Activated CD4-positive, alpha-beta T cell treated with anti-CD3 and anti-CD28 coated beads, Interleukin-2, Interleukin-6, amounts not matched to agents 100 ng/mL and 50 ng/mL, durations not matched to agents 16 hours and 8 hours (primary cell): Measurements from ENCODE around the gene AQP5.
A peak's percentile ranks its signal among the peaks of the same experiment; 100 is the strongest.
"Not testable (repeated sequence)": the region's sequence is repeated elsewhere in the genome, so short reads cannot be mapped to it uniquely, and the experiment has no call there.

Experiments
- DNase-seq: peaks from one replicate; pipeline ENCODE4 v3.0.0-alpha.2; 2020

Gene AQP5

DNA sequence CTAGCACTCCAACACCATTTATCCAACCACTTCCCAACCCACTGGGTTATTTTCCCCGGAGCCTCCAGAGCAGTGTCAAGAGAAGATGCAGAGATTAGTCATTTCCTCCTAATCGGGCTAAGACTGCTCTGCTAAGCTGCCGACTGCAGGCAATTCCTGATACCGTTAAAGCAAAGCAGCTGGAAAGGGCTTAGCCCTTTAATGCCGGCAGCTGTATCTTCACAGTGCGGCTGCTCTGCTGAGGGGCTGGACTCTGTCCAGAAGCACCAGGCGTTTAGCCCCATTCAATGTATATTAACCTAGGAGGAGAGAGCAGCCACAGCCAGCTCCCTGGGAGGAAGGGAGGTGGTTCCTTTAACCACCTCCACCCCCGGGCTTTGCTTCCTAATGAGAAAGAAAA, 22.2 kb downstream of the AQP5 start:
- no peak for DNase-seq

DNA sequence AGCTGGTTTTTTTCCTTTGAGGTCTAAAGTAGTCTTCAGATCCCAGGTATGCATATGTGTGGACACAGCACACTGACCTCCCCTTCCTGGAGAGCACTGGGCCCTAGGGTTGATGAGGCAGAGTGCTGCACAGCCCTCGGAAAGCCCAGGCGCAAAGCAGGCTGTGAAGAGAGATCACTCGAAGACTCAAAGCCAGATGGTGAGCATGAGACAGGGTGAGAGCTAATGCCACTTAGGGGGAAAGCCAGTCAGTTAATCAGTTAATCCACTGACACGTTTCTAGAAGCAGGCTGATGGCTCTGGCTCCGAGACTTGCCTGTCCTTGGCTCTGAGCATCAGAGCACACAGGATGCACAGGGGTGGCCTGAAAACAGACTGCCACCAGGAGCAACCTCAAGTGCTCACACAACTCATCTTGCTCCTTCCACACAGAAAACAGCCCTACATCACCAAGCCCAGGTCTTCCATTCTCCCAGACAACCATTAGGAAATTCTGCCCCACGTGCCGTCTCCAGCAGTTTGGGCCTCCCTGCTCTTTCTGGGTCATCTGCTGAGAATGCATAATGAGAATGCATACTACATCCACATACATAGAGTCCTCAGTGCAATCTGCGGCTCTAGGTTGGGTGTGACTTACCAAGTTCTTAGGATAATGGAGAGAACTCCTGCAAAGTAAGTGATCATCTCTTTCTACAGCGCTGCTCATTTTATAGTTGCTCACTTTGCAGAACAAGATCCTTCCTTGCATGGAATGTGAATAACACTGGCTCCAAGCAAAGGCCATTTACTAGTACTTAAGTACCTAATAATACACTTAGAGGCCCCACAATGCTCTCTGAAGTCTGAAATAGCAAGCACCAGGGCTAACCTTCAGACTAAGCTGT, 23.0 kb downstream of the AQP5 start:
- no peak for DNase-seq

DNA sequence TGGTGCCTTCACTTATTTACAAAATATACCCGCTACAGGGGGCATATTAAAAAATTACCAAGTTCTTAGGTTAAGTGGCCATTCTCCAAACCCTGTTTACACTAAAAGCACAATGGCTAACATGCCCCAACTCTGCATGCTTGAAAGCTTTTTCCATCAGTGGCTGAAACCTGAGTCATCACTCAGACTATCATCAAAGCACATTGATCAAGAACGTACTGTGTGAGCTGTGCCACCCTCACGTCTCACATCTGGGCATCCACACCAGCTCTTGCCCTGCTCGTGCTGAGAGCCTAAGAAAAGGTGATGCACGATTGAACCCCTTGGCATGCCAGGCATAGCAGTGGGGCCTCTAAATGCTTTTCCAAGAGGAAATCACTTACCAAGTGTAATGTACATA, 24.3 kb downstream of the AQP5 start:
- DNase-seq: no peak

DNA sequence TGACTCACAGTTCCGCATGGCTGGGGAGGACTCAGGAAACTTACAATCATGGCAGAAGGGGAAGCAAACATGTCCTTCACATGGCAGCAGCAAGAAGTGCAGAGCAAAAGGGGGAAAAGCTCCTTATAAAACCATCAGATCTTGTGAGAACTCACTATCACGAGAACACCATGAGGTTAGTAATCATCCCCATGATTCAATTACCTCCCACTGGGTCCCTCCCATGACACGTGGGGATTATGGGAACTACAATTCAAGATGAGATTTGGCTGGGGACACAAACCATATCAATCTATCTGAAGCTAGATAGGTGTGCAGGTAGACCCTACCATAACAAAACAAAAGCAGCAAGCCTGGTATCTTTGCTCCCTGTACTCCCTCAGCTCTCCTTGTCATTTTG, 24.8 kb downstream of the AQP5 start:
- not testable (repeated sequence) for DNase-seq

DNA sequence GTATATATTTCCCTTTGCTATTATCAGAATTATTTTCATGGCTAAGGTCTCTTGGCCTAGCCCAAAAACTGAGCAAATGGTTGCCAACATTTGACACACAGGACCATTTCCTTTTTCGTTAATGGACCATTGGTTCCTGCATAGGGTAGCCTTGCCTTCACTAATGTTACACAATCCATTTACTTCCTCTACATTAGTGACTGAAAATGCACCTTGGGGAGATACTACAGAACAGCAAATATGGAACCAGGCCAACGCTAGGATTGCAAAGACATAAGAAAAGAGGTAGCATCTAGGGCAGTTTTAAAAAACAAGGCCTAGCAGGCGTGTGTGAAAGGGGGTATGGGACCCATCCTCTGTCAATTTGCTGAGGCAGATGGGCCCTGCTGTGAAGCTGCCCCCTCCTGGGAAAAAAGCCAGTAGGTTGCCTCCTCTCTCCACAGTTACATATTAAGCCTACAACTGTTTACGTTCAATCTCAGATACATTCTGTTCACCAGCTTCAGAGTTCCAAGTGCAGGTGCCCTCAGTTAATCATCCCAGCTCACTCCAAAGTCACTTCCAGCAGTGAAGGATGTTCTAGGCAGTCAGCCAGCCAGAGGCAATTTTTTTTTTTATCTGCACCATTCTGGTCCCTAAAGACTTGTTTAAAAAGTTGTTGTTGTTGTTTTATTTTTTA, 26.1 kb downstream of the AQP5 start:
- no peak for DNase-seq

DNA sequence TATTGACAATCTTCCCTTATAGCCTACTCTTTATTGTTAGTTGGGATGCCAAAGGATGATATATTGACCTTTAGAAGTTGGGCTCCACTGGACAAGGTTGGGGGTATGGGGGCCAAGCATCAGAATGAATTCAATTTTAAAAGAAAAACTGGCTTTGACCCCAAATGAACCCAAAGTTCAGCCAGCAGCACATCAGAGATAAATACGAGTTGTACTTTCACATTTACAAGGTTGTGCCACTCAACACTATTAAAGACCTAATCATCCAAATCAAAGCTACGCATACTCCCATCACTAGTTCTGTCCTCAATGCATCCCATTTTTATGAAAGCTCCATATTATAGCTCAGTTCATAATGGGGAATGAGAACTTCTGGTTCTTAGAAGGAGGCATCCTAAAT, 27.7 kb downstream of the AQP5 start:
- not testable (repeated sequence) for DNase-seq

GRCh38 chr12:49990273-49990672, 28.6 kb downstream of the AQP5 start:
- DNase-seq: no peak

GRCh38 chr12:49998453-49998852, 36.8 kb downstream of the AQP5 start:
- no peak for DNase-seq

- no peak for DNase-seq
These were observed 41.9 kb downstream of the AQP5 start for GRCh38 chr12:50003595-50003994.

DNA sequence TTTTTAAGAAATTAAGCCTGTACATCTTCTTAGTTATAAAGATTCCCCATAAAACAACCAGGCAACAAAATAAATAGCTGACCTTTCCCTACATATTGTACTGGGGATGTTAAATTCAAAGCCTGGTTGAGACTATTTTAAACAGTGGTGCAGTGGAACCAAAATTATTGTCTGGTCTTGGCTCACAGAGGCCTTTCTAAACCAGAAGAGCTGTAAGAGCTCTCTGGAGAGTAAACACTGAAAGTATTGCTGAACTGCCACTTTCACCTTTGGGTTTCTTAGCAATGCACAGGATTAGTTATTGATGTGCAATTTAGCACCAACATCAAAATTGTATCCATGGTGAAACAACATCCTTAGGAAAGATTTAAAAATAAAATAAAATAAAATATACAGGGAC, 43.0 kb downstream of the AQP5 start:
- DNase-seq: no peak

DNA sequence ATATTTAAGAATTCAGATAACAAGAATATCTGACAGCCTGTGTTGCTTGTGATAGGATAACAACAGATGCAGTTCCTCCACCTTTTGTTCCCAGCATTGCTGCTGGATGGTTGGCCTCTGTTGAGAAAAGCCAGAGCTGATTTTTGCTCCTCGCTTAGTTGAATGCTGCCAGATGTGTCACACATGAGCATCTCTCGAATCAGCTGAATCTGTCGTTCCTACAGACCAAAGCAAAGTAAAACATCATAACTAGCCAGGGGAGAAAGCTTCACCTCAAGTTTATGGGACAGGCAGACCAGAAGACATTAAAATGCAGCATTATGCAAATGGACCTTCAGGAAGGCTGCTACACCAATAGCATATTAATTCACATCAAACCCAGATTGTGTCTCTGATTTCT, 43.5 kb downstream of the AQP5 start:
- no peak for DNase-seq

- DNase-seq: no peak
These were observed 44.6 kb downstream of the AQP5 start for GRCh38 chr12:50006280-50006679.

- no peak for DNase-seq
These were observed 45.2 kb downstream of the AQP5 start for GRCh38 chr12:50006754-50007442.

DNA sequence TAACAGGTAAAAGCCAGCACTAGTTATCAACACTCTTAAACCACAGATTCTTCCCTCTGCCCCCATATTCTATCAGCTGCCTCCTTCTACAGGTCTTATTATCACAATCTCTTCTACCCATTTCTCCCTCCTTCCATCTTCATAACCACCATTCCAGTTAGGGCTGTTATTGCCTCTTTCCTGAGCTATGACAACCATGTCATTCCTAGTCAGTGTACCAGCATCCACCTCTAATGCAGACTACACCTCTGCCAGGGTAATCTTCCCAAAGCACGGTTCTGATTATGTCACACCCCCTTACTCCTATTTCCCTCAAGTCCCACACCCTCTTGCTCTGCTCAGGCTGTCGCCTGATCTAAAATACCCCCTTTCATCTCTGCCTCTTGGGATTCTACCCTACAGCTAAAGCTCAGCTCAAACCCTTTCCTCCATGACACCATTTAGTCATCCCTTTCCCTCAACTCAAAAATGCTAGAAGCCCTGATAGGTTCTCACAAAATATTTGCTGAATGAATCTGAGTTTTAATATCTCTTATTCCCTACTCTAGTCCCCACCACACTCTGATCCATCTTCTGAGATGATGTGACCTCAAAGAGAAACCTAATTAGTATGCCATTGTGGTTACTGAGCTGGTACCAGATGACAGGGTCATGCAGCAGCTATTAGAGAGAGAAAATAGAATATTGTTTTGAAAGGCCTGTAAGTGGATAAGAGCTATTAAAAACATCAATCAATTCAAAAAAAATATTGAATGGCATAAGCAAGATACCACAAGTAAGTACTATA, 51.9 kb downstream of the AQP5 start:
- peak; percentile 19 for DNase-seq

DNA sequence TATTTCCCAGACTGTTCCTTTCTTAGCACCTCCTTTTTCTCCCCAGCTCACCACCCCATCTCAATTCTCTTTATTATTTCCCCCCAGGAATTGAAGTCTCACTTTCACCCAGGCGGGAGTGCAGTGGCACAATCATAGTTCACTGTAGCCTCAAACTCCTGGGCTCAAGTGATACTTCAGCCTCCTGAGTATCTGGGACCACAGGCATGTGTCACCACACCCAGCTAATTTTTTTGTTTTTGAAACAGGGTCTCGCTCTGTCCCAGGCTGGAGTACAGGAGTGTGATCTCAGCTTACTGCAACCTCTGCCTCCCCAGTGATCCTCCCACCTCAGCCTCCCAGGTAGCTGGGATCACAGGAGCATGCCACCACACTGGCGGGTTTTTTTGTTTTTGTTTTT, 52.7 kb downstream of the AQP5 start:
- no peak for DNase-seq
